Neural progenitor cell (in vitro differentiated cells): ENCODE measurements around the gene PLAGL1. TPM values are rescaled to one million over a fixed set of nuclear protein-coding genes. Genes with fewer than 3 reads are reported as not detected.

Source experiments
- DNase-seq: peaks from one replicate; pipeline ENCODE4 v3.0.0-alpha.2; 2016; ENCODE audit warnings: low spot score
- H2AFZ ChIP-seq: fragments of 200-600 bp; sonication (generic); replicated peaks from 2 replicates; pipeline ENCODE4 v1.6.1; 2016; ENCODE audit warnings: antibody characterized with exemption
- H3F3A ChIP-seq: fragments of 200-600 bp; sonication (generic); 2 replicates; pipeline ENCODE4 v1.6.1; 2016; ENCODE audit warnings: antibody characterized with exemption, low read depth
- H3K27ac ChIP-seq: fragments of 200-600 bp; sonication (generic); 2 replicates; pipeline ENCODE4 v1.5.1; 2016; ENCODE audit warnings: mild to moderate bottlenecking
- H3K27me3 ChIP-seq: fragments of 200-600 bp; sonication (generic); 2 replicates; pipeline ENCODE4 v1.6.1; 2016; ENCODE audit warnings: mild to moderate bottlenecking, moderate library complexity
- H3K36me3 ChIP-seq: fragments of 200-600 bp; sonication (generic); 2 replicates; pipeline ENCODE4 v1.5.1; 2016
- H3K4me1 ChIP-seq: fragments of 200-600 bp; sonication (generic); 2 replicates; pipeline ENCODE4 v1.6.1; 2016; ENCODE audit warnings: mixed run types
- H3K4me2 ChIP-seq: fragments of 200-600 bp; sonication (generic); 2 replicates; pipeline ENCODE4 v1.6.1; 2016
- H3K4me3 ChIP-seq: fragments of 200-600 bp; sonication (generic); 2 replicates; pipeline ENCODE4 v1.5.1; 2016
- H3K79me2 ChIP-seq: fragments of 200-600 bp; sonication (generic); 2 replicates; pipeline ENCODE4 v1.6.1; 2016; ENCODE audit warnings: low read depth
- H3K9ac ChIP-seq: fragments of 200-600 bp; sonication (generic); 2 replicates; pipeline ENCODE4 v1.6.1; 2016
- H3K9me3 ChIP-seq: fragments of 200-600 bp; sonication (generic); 2 replicates; pipeline ENCODE4 v1.5.1; 2016; ENCODE audit warnings: low read depth
- H4K20me1 ChIP-seq: fragments of 200-600 bp; sonication (generic); 2 replicates; pipeline ENCODE4 v1.6.1; 2016; ENCODE audit warnings: low read depth
- H3K27ac Mint-ChIP-seq: 3 replicates; pipeline ENCODE4 v1.8.0; 2021; ENCODE audit warnings: mixed read lengths
- H3K27me3 Mint-ChIP-seq: 2 replicates; pipeline ENCODE4 v1.8.0; 2022; ENCODE audit warnings: low read depth, mild to moderate bottlenecking, inconsistent platforms, moderate library complexity, mixed read lengths; ENCODE audit not compliant: insufficient read depth
- H3K36me3 Mint-ChIP-seq: 3 replicates; pipeline ENCODE4 v1.8.0; 2021; ENCODE audit warnings: mixed read lengths
- H3K4me1 Mint-ChIP-seq: 3 replicates; pipeline ENCODE4 v1.8.0; 2021; ENCODE audit warnings: mixed read lengths
- H3K4me3 Mint-ChIP-seq: 3 replicates; pipeline ENCODE4 v1.8.0; 2021; ENCODE audit warnings: mild to moderate bottlenecking, moderate library complexity, mixed read lengths
- H3K9me3 Mint-ChIP-seq: 3 replicates; pipeline ENCODE4 v1.8.0; 2020; ENCODE audit warnings: mixed read lengths
- EZH2 ChIP-seq: fragments of 200-600 bp; sonication (generic); IDR thresholded peaks from 2 replicates; pipeline ENCODE4 v1.6.1; 2017; ENCODE audit warnings: antibody characterized with exemption, mild to moderate bottlenecking, moderate library complexity
- EZH2phosphoT487 ChIP-seq: fragments of 200-600 bp; sonication (generic); IDR thresholded peaks from 2 replicates; pipeline ENCODE4 v1.6.1; 2017; ENCODE audit warnings: antibody characterized with exemption
- small RNA-seq: library from RNA; depleted of rRNA; stranded (forward); fragments of <200 nt; gene quantifications from one replicate; pipeline ENCODE3, GENCODE V24; 2015
- total RNA-seq: library from RNA; depleted of rRNA; stranded (reverse); fragments of >200 nt; gene quantifications from 2 replicates; pipeline ENCODE4 v1.2.3, GENCODE V29; 2015; ENCODE audit warnings: low replicate concordance
- TF ChIP-seq, protein P1 (sequence below): fragments of 200-600 bp; sonication (generic); IDR thresholded peaks from 2 replicates; pipeline ENCODE4 v1.5.1; 2017; ENCODE audit warnings: antibody characterized with exemption, mild to moderate bottlenecking

PLAGL1 gene
- total RNA-seq, 1 donor from 2014 or later, result 5.6 TPM

DNA sequence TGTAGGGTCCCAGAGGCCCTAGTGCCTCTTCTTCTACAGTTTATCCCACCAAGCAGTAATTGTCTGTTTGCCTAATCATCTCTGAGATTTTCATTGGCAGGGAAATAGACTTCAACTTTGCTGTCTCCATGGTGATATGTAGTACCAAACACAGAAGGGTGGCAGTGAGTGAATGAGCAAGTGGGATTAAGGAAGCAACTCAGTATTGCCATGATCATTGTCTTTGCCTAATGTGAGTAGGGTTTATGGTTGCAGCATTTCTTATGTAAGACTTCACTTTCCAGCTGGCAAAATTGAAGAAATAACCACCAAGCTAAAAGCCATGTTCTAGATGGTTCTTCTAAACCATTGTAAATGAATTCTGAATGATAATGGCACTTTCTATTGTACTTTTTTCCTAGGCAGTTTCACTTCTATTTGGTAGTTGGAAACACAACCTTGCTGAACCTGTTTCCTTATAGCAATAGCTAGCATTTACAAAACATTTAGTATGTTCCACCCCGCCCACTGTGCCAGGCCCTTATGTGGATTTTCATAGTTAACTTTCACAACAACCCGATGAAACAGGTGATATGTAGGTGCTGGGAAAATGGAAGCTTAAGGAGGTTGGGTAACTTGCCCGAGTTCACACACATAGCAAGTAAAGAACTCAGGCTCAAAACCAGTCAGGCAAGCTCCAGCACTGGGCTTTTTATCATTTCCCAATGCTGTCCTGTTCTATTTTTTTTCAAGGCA lies 111.8 kb downstream of the PLAGL1 start:
- no peaks in the 10 kb centered on the region for H4K20me1 ChIP-seq

GRCh38 chr6:143894655-143895054 lies 113.4 kb downstream of the PLAGL1 start:
- TF ChIP-seq, protein P1, sequence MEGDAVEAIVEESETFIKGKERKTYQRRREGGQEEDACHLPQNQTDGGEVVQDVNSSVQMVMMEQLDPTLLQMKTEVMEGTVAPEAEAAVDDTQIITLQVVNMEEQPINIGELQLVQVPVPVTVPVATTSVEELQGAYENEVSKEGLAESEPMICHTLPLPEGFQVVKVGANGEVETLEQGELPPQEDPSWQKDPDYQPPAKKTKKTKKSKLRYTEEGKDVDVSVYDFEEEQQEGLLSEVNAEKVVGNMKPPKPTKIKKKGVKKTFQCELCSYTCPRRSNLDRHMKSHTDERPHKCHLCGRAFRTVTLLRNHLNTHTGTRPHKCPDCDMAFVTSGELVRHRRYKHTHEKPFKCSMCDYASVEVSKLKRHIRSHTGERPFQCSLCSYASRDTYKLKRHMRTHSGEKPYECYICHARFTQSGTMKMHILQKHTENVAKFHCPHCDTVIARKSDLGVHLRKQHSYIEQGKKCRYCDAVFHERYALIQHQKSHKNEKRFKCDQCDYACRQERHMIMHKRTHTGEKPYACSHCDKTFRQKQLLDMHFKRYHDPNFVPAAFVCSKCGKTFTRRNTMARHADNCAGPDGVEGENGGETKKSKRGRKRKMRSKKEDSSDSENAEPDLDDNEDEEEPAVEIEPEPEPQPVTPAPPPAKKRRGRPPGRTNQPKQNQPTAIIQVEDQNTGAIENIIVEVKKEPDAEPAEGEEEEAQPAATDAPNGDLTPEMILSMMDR, result no peak
- TF ChIP-seq EZH2 (no peak), EZH2phosphoT487 (no peak)
- no peak for DNase-seq
- Mint-ChIP-seq H3K27me3 (no peaks in the 10 kb centered on the region), H3K9me3 (no peaks in the 10 kb centered on the region), H3K36me3 (no peaks in the 10 kb centered on the region), H3K27ac (no peak overlapping the region), H3K4me1 (peaks cover 9% of the 10 kb centered on the region), H3K4me3 (no peak overlapping the region)
- H4K20me1 ChIP-seq, result no peaks in the 10 kb centered on the region
- no peaks in the 10 kb centered on the region for H3K79me2 ChIP-seq
- H3K27ac ChIP-seq, result no peak overlapping the region
- H3K4me2 ChIP-seq, result no peak overlapping the region
- H3K36me3 ChIP-seq, result no peaks in the 10 kb centered on the region
- H3K9ac ChIP-seq, result no peak overlapping the region
- no peaks in the 10 kb centered on the region for H3K4me1 ChIP-seq
- H3K27me3 ChIP-seq, result no peaks in the 10 kb centered on the region
- H3K4me3 ChIP-seq, result no peak overlapping the region
- H2AFZ ChIP-seq, result no peak overlapping the region
- no peaks in the 10 kb centered on the region for H3K9me3 ChIP-seq
- H3F3A ChIP-seq, result no peaks in the 10 kb centered on the region

More for the DNA sequence above, 111.8 kb downstream of the PLAGL1 start:
- no peaks in the 10 kb centered on the region for H3K79me2 ChIP-seq
- no peaks in the 10 kb centered on the region for H3K9me3 ChIP-seq
- DNase-seq, result no peak
- no peak overlapping the region for H3K4me3 ChIP-seq
- H3K9ac ChIP-seq, result no peak overlapping the region
- no peaks in the 10 kb centered on the region for H3K9me3 Mint-ChIP-seq
- H3K36me3 Mint-ChIP-seq, result no peaks in the 10 kb centered on the region
- no peak overlapping the region for H3K27ac ChIP-seq
- no peak overlapping the region for H3K4me3 Mint-ChIP-seq
- H3K4me1 Mint-ChIP-seq, result peaks cover 9% of the 10 kb centered on the region
- no peak overlapping the region for H3K4me2 ChIP-seq
- peaks cover 2% of the 10 kb centered on the region for H3K27me3 Mint-ChIP-seq
- H3F3A ChIP-seq, result no peaks in the 10 kb centered on the region
- H3K4me1 ChIP-seq, result no peaks in the 10 kb centered on the region
- no peaks in the 10 kb centered on the region for H3K27me3 ChIP-seq
- H3K27ac Mint-ChIP-seq, result no peak overlapping the region
- TF ChIP-seq, protein P1, result no peak
- TF ChIP-seq EZH2phosphoT487 (no peak), EZH2 (no peak)
- H3K36me3 ChIP-seq, result no peaks in the 10 kb centered on the region
- no peak overlapping the region for H2AFZ ChIP-seq

Small RNAs within 50 kb of the gene (small RNA-seq; reads per million reads assigned to genes)
- gene RF02143, result not detected

Other genes with a start within 250 kb of the PLAGL1 start
- 18.9 and 36.0 TPM in 2 replicates for gene LTV1, start 164.9 kb downstream of the PLAGL1 start, total RNA-seq
- gene ZC2HC1B, start 143.8 kb downstream of the PLAGL1 start, total RNA-seq, result not detected in 2 replicates
- gene SF3B5, start 87.3 kb upstream of the PLAGL1 start, total RNA-seq, result 99.0 and 133 TPM in 2 replicates
- gene STX11, start 142.3 kb upstream of the PLAGL1 start, total RNA-seq, result 0.06 TPM in 1 of 2 replicates, not detected in the other